ENCODE measurements around the gene RC3H1.
"Not testable (repeated sequence)": the region's sequence is repeated elsewhere in the genome, so short reads cannot be mapped to it uniquely, and the experiment has no call there.

The RC3H1 gene

GRCh38 chr1:173997791-173998190, 24.4 kb downstream of the RC3H1 start:
- DNase-seq (ENCODE audit: low read depth): peak; percentile 50

GRCh38 chr1:173996995-173997394, 25.2 kb downstream of the RC3H1 start:
- peaks cover 19% of the 10 kb centered on the region for H3K36me3 ChIP-seq (ENCODE audit: control insufficient read depth, insufficient read depth, low read length, severe bottlenecking)

More at GRCh38 chr1:173997791-173998190, 24.4 kb downstream of the RC3H1 start:
- Histone ChIP-seq H3K4me3 (ENCODE audit: low read length) (no peak overlapping the region), H3K9me3 (ENCODE audit: control insufficient read depth, low read length) (no peaks in the 10 kb centered on the region), H3K9ac (ENCODE audit: low read length) (no peak overlapping the region), H3K4me1 (ENCODE audit: control insufficient read depth, insufficient read depth, low read length) (peaks cover 14% of the 10 kb centered on the region), H3K27me3 (replicated peaks; ENCODE audit: control insufficient read depth, insufficient read depth, low read length) (no peaks in the 10 kb centered on the region), H3K36me3 (ENCODE audit: control insufficient read depth, insufficient read depth, low read length, severe bottlenecking) (peaks cover 11% of the 10 kb centered on the region)

GRCh38 chr1:173995475-173995874, 26.7 kb downstream of the RC3H1 start:
- H3K27me3 ChIP-seq (replicated peaks; ENCODE audit: control insufficient read depth, insufficient read depth, low read length): no peaks in the 10 kb centered on the region
- H3K9ac ChIP-seq (ENCODE audit: low read length): no peak overlapping the region
- DNase-seq (ENCODE audit: low read depth): no peak
- peaks cover 8% of the 10 kb centered on the region for H3K4me1 ChIP-seq (ENCODE audit: control insufficient read depth, insufficient read depth, low read length)
- H3K9me3 ChIP-seq (ENCODE audit: control insufficient read depth, low read length): no peaks in the 10 kb centered on the region
- H3K4me3 ChIP-seq (ENCODE audit: low read length): no peak overlapping the region
- peaks cover 34% of the 10 kb centered on the region for H3K36me3 ChIP-seq (ENCODE audit: control insufficient read depth, insufficient read depth, low read length, severe bottlenecking)

More at GRCh38 chr1:173996995-173997394, 25.2 kb downstream of the RC3H1 start:
- Histone ChIP-seq H3K9ac (ENCODE audit: low read length) (no peak overlapping the region), H3K9me3 (ENCODE audit: control insufficient read depth, low read length) (no peaks in the 10 kb centered on the region), H3K4me1 (ENCODE audit: control insufficient read depth, insufficient read depth, low read length) (peaks cover 9% of the 10 kb centered on the region), H3K4me3 (ENCODE audit: low read length) (no peak overlapping the region), H3K27me3 (replicated peaks; ENCODE audit: control insufficient read depth, insufficient read depth, low read length) (no peaks in the 10 kb centered on the region)
- DNase-seq (ENCODE audit: low read depth): no peak

GRCh38 chr1:173993948-173994347, 28.2 kb downstream of the RC3H1 start:
- not testable (repeated sequence) for H3K4me1 ChIP-seq (ENCODE audit: control insufficient read depth, insufficient read depth, low read length); H3K27me3 ChIP-seq (replicated peaks; ENCODE audit: control insufficient read depth, insufficient read depth, low read length); H3K4me3 ChIP-seq (ENCODE audit: low read length); H3K9ac ChIP-seq (ENCODE audit: low read length); DNase-seq (ENCODE audit: low read depth); H3K9me3 ChIP-seq (ENCODE audit: control insufficient read depth, low read length)
- peaks cover 42% of the 10 kb centered on the region for H3K36me3 ChIP-seq (ENCODE audit: control insufficient read depth, insufficient read depth, low read length, severe bottlenecking)

GRCh38 chr1:173988068-173988467, 34.1 kb downstream of the RC3H1 start:
- no peak overlapping the region for H3K4me3 ChIP-seq (ENCODE audit: low read length)
- H3K36me3 ChIP-seq (ENCODE audit: control insufficient read depth, insufficient read depth, low read length, severe bottlenecking): peaks cover 78% of the 10 kb centered on the region
- no peaks in the 10 kb centered on the region for H3K9me3 ChIP-seq (ENCODE audit: control insufficient read depth, low read length)
- H3K9ac ChIP-seq (ENCODE audit: low read length): no peak overlapping the region
- H3K27me3 ChIP-seq (replicated peaks; ENCODE audit: control insufficient read depth, insufficient read depth, low read length): no peaks in the 10 kb centered on the region
- DNase-seq (ENCODE audit: low read depth): no peak
- H3K4me1 ChIP-seq (ENCODE audit: control insufficient read depth, insufficient read depth, low read length): no peaks in the 10 kb centered on the region

- H3K9ac ChIP-seq (ENCODE audit: low read length): no peak overlapping the region
- H3K4me1 ChIP-seq (ENCODE audit: control insufficient read depth, insufficient read depth, low read length): no peaks in the 10 kb centered on the region
- DNase-seq (ENCODE audit: low read depth): no peak
- H3K4me3 ChIP-seq (ENCODE audit: low read length): no peak overlapping the region
- H3K36me3 ChIP-seq (ENCODE audit: control insufficient read depth, insufficient read depth, low read length, severe bottlenecking): peaks cover 80% of the 10 kb centered on the region
- H3K9me3 ChIP-seq (ENCODE audit: control insufficient read depth, low read length): no peaks in the 10 kb centered on the region
- H3K27me3 ChIP-seq (replicated peaks; ENCODE audit: control insufficient read depth, insufficient read depth, low read length): no peaks in the 10 kb centered on the region
Observed at GRCh38 chr1:173986951-173987350, 35.2 kb downstream of the RC3H1 start.

- Histone ChIP-seq H3K36me3 (ENCODE audit: control insufficient read depth, insufficient read depth, low read length, severe bottlenecking) (peaks cover 88% of the 10 kb centered on the region), H3K9ac (ENCODE audit: low read length) (no peak overlapping the region), H3K4me3 (ENCODE audit: low read length) (no peak overlapping the region), H3K4me1 (ENCODE audit: control insufficient read depth, insufficient read depth, low read length) (no peaks in the 10 kb centered on the region), H3K9me3 (ENCODE audit: control insufficient read depth, low read length) (no peaks in the 10 kb centered on the region), H3K27me3 (replicated peaks; ENCODE audit: control insufficient read depth, insufficient read depth, low read length) (no peaks in the 10 kb centered on the region)
- DNase-seq (ENCODE audit: low read depth): no peak
Observed at GRCh38 chr1:173970252-173970651, 51.9 kb downstream of the RC3H1 start.

GRCh38 chr1:173965896-173966295, 56.3 kb downstream of the RC3H1 start:
- not testable (repeated sequence) for H3K4me1 ChIP-seq (ENCODE audit: control insufficient read depth, insufficient read depth, low read length); H3K9me3 ChIP-seq (ENCODE audit: control insufficient read depth, low read length); H3K9ac ChIP-seq (ENCODE audit: low read length); H3K4me3 ChIP-seq (ENCODE audit: low read length); DNase-seq (ENCODE audit: low read depth); H3K27me3 ChIP-seq (replicated peaks; ENCODE audit: control insufficient read depth, insufficient read depth, low read length)
- peaks cover 90% of the 10 kb centered on the region for H3K36me3 ChIP-seq (ENCODE audit: control insufficient read depth, insufficient read depth, low read length, severe bottlenecking)

- Histone ChIP-seq H3K4me3 (ENCODE audit: low read length) (no peak overlapping the region), H3K27me3 (replicated peaks; ENCODE audit: control insufficient read depth, insufficient read depth, low read length) (no peaks in the 10 kb centered on the region), H3K9ac (ENCODE audit: low read length) (no peak overlapping the region), H3K9me3 (ENCODE audit: control insufficient read depth, low read length) (no peaks in the 10 kb centered on the region), H3K4me1 (ENCODE audit: control insufficient read depth, insufficient read depth, low read length) (no peaks in the 10 kb centered on the region), H3K36me3 (ENCODE audit: control insufficient read depth, insufficient read depth, low read length, severe bottlenecking) (peaks cover 93% of the 10 kb centered on the region)
- DNase-seq (ENCODE audit: low read depth): no peak
Observed at GRCh38 chr1:173963477-173963876, 58.7 kb downstream of the RC3H1 start.

GRCh38 chr1:173960625-173961024, 61.5 kb downstream of the RC3H1 start:
- no peak overlapping the region for H3K4me3 ChIP-seq (ENCODE audit: low read length)
- no peaks in the 10 kb centered on the region for H3K27me3 ChIP-seq (replicated peaks; ENCODE audit: control insufficient read depth, insufficient read depth, low read length)
- no peak for DNase-seq (ENCODE audit: low read depth)
- peaks cover 94% of the 10 kb centered on the region for H3K36me3 ChIP-seq (ENCODE audit: control insufficient read depth, insufficient read depth, low read length, severe bottlenecking)
- H3K9me3 ChIP-seq (ENCODE audit: control insufficient read depth, low read length): no peaks in the 10 kb centered on the region
- no peaks in the 10 kb centered on the region for H3K4me1 ChIP-seq (ENCODE audit: control insufficient read depth, insufficient read depth, low read length)
- H3K9ac ChIP-seq (ENCODE audit: low read length): no peak overlapping the region

GRCh38 chr1:173954179-173954578, 68.0 kb downstream of the RC3H1 start:
- DNase-seq (ENCODE audit: low read depth): peak; percentile 10
- H3K9ac ChIP-seq (ENCODE audit: low read length): no peak overlapping the region
- H3K36me3 ChIP-seq (ENCODE audit: control insufficient read depth, insufficient read depth, low read length, severe bottlenecking): peaks cover 83% of the 10 kb centered on the region
- no peak overlapping the region for H3K4me3 ChIP-seq (ENCODE audit: low read length)
- H3K4me1 ChIP-seq (ENCODE audit: control insufficient read depth, insufficient read depth, low read length): no peaks in the 10 kb centered on the region
- no peaks in the 10 kb centered on the region for H3K27me3 ChIP-seq (replicated peaks; ENCODE audit: control insufficient read depth, insufficient read depth, low read length)
- H3K9me3 ChIP-seq (ENCODE audit: control insufficient read depth, low read length): no peaks in the 10 kb centered on the region

- H3K36me3 ChIP-seq (ENCODE audit: control insufficient read depth, insufficient read depth, low read length, severe bottlenecking): peaks cover 88% of the 10 kb centered on the region
- H3K4me3 ChIP-seq (ENCODE audit: low read length): no peak overlapping the region
- H3K27me3 ChIP-seq (replicated peaks; ENCODE audit: control insufficient read depth, insufficient read depth, low read length): no peaks in the 10 kb centered on the region
- peaks cover 4% of the 10 kb centered on the region for H3K4me1 ChIP-seq (ENCODE audit: control insufficient read depth, insufficient read depth, low read length)
- no peak overlapping the region for H3K9ac ChIP-seq (ENCODE audit: low read length)
- DNase-seq (ENCODE audit: low read depth): no peak
- no peaks in the 10 kb centered on the region for H3K9me3 ChIP-seq (ENCODE audit: control insufficient read depth, low read length)
Observed at GRCh38 chr1:173948594-173948993, 73.6 kb downstream of the RC3H1 start.
